Measurements from ENCODE around the gene OR10P1. TPM values are rescaled to one million over a fixed set of nuclear protein-coding genes. Genes with fewer than 3 reads are reported as not detected.

The OR10P1 gene
- total RNA-seq, 1 experiment from 2014 or later, result not detected

DNA sequence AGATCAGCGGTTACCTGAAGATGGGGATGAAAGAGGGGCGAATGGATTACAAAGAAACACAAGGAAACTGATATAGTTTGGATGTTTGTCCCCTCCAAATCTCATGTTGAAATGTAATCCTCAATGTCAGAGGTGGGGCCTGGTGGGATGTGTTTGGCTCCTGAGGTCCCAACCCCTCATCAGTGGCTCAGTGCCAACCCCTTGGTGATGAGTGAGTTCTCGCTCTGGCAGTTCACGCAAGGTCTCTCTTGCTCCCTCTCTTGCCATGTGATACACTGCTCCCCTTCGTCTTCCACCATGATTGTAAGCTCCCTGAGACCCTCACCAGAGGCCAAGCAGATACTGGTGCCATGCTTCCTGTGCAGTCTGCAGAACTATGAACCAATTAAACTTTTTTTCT lies 43.0 kb downstream of the OR10P1 start:
- H3K4me2 ChIP-seq (ENCODE audit: low read length), result no peak overlapping the region
- no peak overlapping the region for H2AFZ ChIP-seq (ENCODE audit: low read length)
- no peaks in the 10 kb centered on the region for H3K9me3 ChIP-seq (ENCODE audit: low read length)
- no peak overlapping the region for H3K9ac ChIP-seq (ENCODE audit: low read length)
- no peaks in the 10 kb centered on the region for H4K20me1 ChIP-seq (ENCODE audit: low read length)
- no peaks in the 10 kb centered on the region for H3F3A ChIP-seq (ENCODE audit: low read length, unreplicated experiment)
- BruUV-seq (replicated peaks), result no TSS peak
- intact Hi-C loops (cut with micrococcal nuclease), result no loop called here
- no peaks in the 10 kb centered on the region for H3K27me3 ChIP-seq (ENCODE audit: low read length)
- ChIA-PET CTCF (no interaction called here), POLR2A (ENCODE audit: unreplicated experiment) (no interaction called here)
- 0 out of 2 replicates have a peak, but pooled peaks cover 2% of the 10 kb centered on the region for H3K9me2 ChIP-seq (replicated peaks; ENCODE audit: low read length)
- no peak for ATAC-seq
- H3K36me3 ChIP-seq (ENCODE audit: low read depth, low read length), result no peaks in the 10 kb centered on the region
- H3K79me2 ChIP-seq (ENCODE audit: low read length), result no peaks in the 10 kb centered on the region; the same call in 1 of the 2 replicates
- 0 out of 2 replicates have a peak, but pooled peaks cover 12% of the 10 kb centered on the region for H3K4me1 ChIP-seq (ENCODE audit: insufficient read depth, low read length)
- no peak for DNase-seq
- no peak overlapping the region for H3K4me3 ChIP-seq (ENCODE audit: low read length)
- no peak overlapping the region for H3K27ac ChIP-seq (ENCODE audit: low read length)
- TF ChIP-seq EZH2 (IDR thresholded peaks at IDR 0.05; ENCODE audit: low read length, unreplicated experiment), result no peak
- TF ChIP-seq EZH2phosphoT487 (IDR thresholded peaks at IDR 0.05; ENCODE audit: borderline replicate concordance, low read length), result no peak
- no peak for TF ChIP-seq CTCF (conservative IDR thresholded peaks at IDR 0.05; ENCODE audit: low read depth, low read length)

GRCh38 chr12:55681142-55682077 lies 44.7 kb downstream of the OR10P1 start:
- TF ChIP-seq EZH2 (IDR thresholded peaks at IDR 0.05; ENCODE audit: low read length, unreplicated experiment) (no peak), CTCF (conservative IDR thresholded peaks at IDR 0.05; ENCODE audit: low read depth, low read length) (peak; percentile 80), EZH2phosphoT487 (IDR thresholded peaks at IDR 0.05; ENCODE audit: borderline replicate concordance, low read length) (no peak)
- peak overlapping the region; percentile 89 for H3K4me2 ChIP-seq (ENCODE audit: low read length)
- no peaks in the 10 kb centered on the region for H3K9me3 ChIP-seq (ENCODE audit: low read length)
- no peaks in the 10 kb centered on the region for H3K27me3 ChIP-seq (ENCODE audit: low read length)
- 0 out of 2 replicates have a peak, but pooled peaks cover 12% of the 10 kb centered on the region for H3K4me1 ChIP-seq (ENCODE audit: insufficient read depth, low read length)
- no peaks in the 10 kb centered on the region for H3K36me3 ChIP-seq (ENCODE audit: low read depth, low read length)
- intact Hi-C loops (cut with micrococcal nuclease), result loop anchor here (1.0 kb wide), 4 partner anchors 27 to 56 kb away; no protein-coding TSS in a partner anchor
- no peaks in the 10 kb centered on the region for H3K9me2 ChIP-seq (replicated peaks; ENCODE audit: low read length)
- BruUV-seq (replicated peaks), result TSS peak; percentile 71
- ChIA-PET CTCF (interaction anchor here (0.6 to 1.4 kb wide), 10 partner anchors 20 to 1495 kb away, joined by 3 to 50 read pairs (median 6); partner anchors contain the start of genes BLOC1S1, CD63, ITGA7 and ORMDL2), POLR2A (ENCODE audit: unreplicated experiment) (interaction anchor here (0.6 to 0.9 kb wide), 4 partner anchors 38 to 48 kb away, joined by 3 to 4 read pairs (median 3); partner anchors contain the start of genes CD63 and RDH5)
- H3K4me3 ChIP-seq (ENCODE audit: low read length), result peak overlapping the region; percentile 74
- peak; percentile 91 for ATAC-seq
- peak overlapping the region; percentile 45 for H3K9ac ChIP-seq (ENCODE audit: low read length)
- H3K27ac ChIP-seq (ENCODE audit: low read length), result peak overlapping the region; percentile 12
- H4K20me1 ChIP-seq (ENCODE audit: low read length), result no peaks in the 10 kb centered on the region
- peak; percentile 92 for DNase-seq
- H2AFZ ChIP-seq (ENCODE audit: low read length), result peak overlapping the region; percentile 91
- no peaks in the 10 kb centered on the region; the same call in 1 of the 2 replicates for H3K79me2 ChIP-seq (ENCODE audit: low read length)
- H3F3A ChIP-seq (ENCODE audit: low read length, unreplicated experiment), result no peaks in the 10 kb centered on the region
